ENCODE measurements around the gene LAMA2.

GRCh38 chr6:129047834-129048233 lies 164.9 kb downstream of the LAMA2 start:
- TF ChIP-seq, protein P1, sequence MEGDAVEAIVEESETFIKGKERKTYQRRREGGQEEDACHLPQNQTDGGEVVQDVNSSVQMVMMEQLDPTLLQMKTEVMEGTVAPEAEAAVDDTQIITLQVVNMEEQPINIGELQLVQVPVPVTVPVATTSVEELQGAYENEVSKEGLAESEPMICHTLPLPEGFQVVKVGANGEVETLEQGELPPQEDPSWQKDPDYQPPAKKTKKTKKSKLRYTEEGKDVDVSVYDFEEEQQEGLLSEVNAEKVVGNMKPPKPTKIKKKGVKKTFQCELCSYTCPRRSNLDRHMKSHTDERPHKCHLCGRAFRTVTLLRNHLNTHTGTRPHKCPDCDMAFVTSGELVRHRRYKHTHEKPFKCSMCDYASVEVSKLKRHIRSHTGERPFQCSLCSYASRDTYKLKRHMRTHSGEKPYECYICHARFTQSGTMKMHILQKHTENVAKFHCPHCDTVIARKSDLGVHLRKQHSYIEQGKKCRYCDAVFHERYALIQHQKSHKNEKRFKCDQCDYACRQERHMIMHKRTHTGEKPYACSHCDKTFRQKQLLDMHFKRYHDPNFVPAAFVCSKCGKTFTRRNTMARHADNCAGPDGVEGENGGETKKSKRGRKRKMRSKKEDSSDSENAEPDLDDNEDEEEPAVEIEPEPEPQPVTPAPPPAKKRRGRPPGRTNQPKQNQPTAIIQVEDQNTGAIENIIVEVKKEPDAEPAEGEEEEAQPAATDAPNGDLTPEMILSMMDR (IDR thresholded peaks at IDR 0.05), result no peak
- TF ChIP-seq POLR2A (IDR thresholded peaks at IDR 0.05), result no peak
